Measurements from ENCODE around the gene CBL.

Gene CBL

DNA sequence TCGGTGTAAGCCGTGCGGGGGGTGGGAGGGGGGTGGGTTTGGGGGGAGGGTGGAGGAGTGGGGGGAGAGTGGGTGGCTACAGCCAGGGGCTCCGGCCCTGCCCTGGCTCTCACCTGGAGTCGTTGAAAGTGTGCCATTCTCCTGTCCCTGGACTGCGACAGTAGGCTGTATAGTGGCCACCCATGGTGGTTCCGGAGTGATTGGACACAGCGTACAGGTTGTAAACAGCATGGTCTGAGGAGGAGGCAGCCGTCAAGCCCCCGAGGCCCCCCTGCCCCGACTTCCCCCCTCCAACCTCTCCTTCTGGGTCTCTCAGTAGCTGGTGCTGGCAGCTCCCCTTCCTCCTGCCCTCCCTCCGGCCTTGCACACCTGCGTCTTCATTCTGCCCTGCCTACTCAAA is 150.9 kb downstream of the CBL start:
- no peak overlapping the region for H3K27ac ChIP-seq
- TF ChIP-seq, protein P1, sequence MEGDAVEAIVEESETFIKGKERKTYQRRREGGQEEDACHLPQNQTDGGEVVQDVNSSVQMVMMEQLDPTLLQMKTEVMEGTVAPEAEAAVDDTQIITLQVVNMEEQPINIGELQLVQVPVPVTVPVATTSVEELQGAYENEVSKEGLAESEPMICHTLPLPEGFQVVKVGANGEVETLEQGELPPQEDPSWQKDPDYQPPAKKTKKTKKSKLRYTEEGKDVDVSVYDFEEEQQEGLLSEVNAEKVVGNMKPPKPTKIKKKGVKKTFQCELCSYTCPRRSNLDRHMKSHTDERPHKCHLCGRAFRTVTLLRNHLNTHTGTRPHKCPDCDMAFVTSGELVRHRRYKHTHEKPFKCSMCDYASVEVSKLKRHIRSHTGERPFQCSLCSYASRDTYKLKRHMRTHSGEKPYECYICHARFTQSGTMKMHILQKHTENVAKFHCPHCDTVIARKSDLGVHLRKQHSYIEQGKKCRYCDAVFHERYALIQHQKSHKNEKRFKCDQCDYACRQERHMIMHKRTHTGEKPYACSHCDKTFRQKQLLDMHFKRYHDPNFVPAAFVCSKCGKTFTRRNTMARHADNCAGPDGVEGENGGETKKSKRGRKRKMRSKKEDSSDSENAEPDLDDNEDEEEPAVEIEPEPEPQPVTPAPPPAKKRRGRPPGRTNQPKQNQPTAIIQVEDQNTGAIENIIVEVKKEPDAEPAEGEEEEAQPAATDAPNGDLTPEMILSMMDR (IDR thresholded peaks at IDR 0.05), result no peak
- no peak for TF ChIP-seq ZFX (IDR thresholded peaks at IDR 0.05; ENCODE audit: borderline replicate concordance)
